SK-N-SH treated with all-trans-retinoic acid at 6 μM for 48 hours (cell line): ENCODE measurements around the gene ZSCAN30.

Source experiments
- ATAC-seq: fragments of 200-7000 bp; cut with Tn5 transposase; 3 replicates; pipeline ENCODE4 v1.9.1; 2020; ENCODE audit warnings: mild to moderate bottlenecking, moderate library complexity
- ARNTL ChIP-seq: fragments of 450-650 bp; formaldehyde crosslinking; IDR thresholded peaks from 2 replicates; pipeline ENCODE4 v1.5.0; 2020; ENCODE audit warnings: low read depth, mild to moderate bottlenecking, moderate library complexity, borderline replicate concordance
- BACH2 ChIP-seq: fragments of 250-450 bp; sonication (Bioruptor Pico); IDR thresholded peaks from 2 replicates; pipeline ENCODE4 v1.9.0; 2021; ENCODE audit warnings: mild to moderate bottlenecking, borderline replicate concordance
- ESRRG ChIP-seq: fragments of 250-450 bp; sonication (Bioruptor Pico); IDR thresholded peaks from 2 replicates; pipeline ENCODE4 v1.6.1; 2021; ENCODE audit warnings: mild to moderate bottlenecking
- GLIS3 ChIP-seq: fragments of 250-450 bp; sonication (Bioruptor Pico); IDR thresholded peaks from 2 replicates; pipeline ENCODE4 v1.5.0; 2020; ENCODE audit warnings: mild to moderate bottlenecking, moderate library complexity
- ISL1 ChIP-seq: fragments of 250-450 bp; sonication (Bioruptor Pico); IDR thresholded peaks from 2 replicates; pipeline ENCODE4 v2.1.2; 2022; ENCODE audit warnings: mild to moderate bottlenecking, moderate library complexity
- OSR1 ChIP-seq: fragments of 250-450 bp; sonication (Bioruptor Pico); IDR thresholded peaks from 2 replicates; pipeline ENCODE4 v1.8.0; 2022; ENCODE audit warnings: moderate library complexity, mild to moderate bottlenecking, inconsistent platforms
- PATZ1 ChIP-seq: fragments of 250-450 bp; sonication (Bioruptor Pico); IDR thresholded peaks from 2 replicates; pipeline ENCODE4 v1.8.0; 2020; ENCODE audit warnings: mild to moderate bottlenecking, moderate library complexity, borderline replicate concordance
- PPARA ChIP-seq: fragments of 250-450 bp; sonication (Bioruptor Pico); IDR thresholded peaks from 2 replicates; pipeline ENCODE4 v1.5.0; 2020; ENCODE audit warnings: mild to moderate bottlenecking, borderline replicate concordance
- RARB ChIP-seq: fragments of 250-450 bp; sonication (Bioruptor Pico); IDR thresholded peaks from 2 replicates; pipeline ENCODE4 v1.8.0; 2021; ENCODE audit warnings: mild to moderate bottlenecking, moderate library complexity
- SNAI2 ChIP-seq: fragments of 250-450 bp; sonication (Bioruptor Pico); IDR thresholded peaks from 2 replicates; pipeline ENCODE4 v1.5.0; 2020; ENCODE audit warnings: mild to moderate bottlenecking, moderate library complexity
- TCF4 ChIP-seq: fragments of 250-450 bp; sonication (Bioruptor Pico); IDR thresholded peaks from 2 replicates; pipeline ENCODE4 v1.8.0; 2021; ENCODE audit warnings: mild to moderate bottlenecking, moderate library complexity, borderline replicate concordance
- TOX ChIP-seq: fragments of 250-450 bp; sonication (Bioruptor Pico); IDR thresholded peaks from 2 replicates; pipeline ENCODE4 v1.8.0; 2021; ENCODE audit warnings: mild to moderate bottlenecking, moderate library complexity, borderline replicate concordance
- TSHZ2 ChIP-seq: fragments of 250-450 bp; sonication (Bioruptor Pico); IDR thresholded peaks from 2 replicates; pipeline ENCODE4 v1.5.0; 2020; ENCODE audit warnings: mild to moderate bottlenecking, moderate library complexity
- ZC3H10 ChIP-seq: fragments of 250-450 bp; sonication (Bioruptor Pico); IDR thresholded peaks from 2 replicates; pipeline ENCODE4 v1.5.1; 2021; ENCODE audit warnings: mild to moderate bottlenecking, moderate library complexity
- ZFP3 ChIP-seq: fragments of 250-450 bp; sonication (Bioruptor Pico); IDR thresholded peaks from 2 replicates; pipeline ENCODE4 v1.5.0; 2020; ENCODE audit warnings: mild to moderate bottlenecking, moderate library complexity
- ZFP30 ChIP-seq: fragments of 450-650 bp; formaldehyde crosslinking; IDR thresholded peaks from 2 replicates; pipeline ENCODE4 v1.5.0; 2022; ENCODE audit warnings: mild to moderate bottlenecking, moderate library complexity
- ZNF565 ChIP-seq: fragments of 450-650 bp; formaldehyde crosslinking; conservative IDR thresholded peaks from 2 replicates; pipeline ENCODE4 v1.5.0; 2020; ENCODE audit warnings: low read depth, mild to moderate bottlenecking, moderate library complexity
- ZNF70 ChIP-seq: fragments of 450-650 bp; formaldehyde crosslinking; IDR thresholded peaks from 2 replicates; pipeline ENCODE4 v1.5.0; 2020; ENCODE audit warnings: mild to moderate bottlenecking, moderate library complexity
- ZNF8 ChIP-seq: fragments of 450-650 bp; formaldehyde crosslinking; IDR thresholded peaks from 2 replicates; pipeline ENCODE4 v1.5.0; 2020; ENCODE audit warnings: mild to moderate bottlenecking, moderate library complexity
- TF ChIP-seq, protein P1 (sequence below): fragments of 250-450 bp; sonication (Bioruptor Pico); IDR thresholded peaks from 2 replicates; pipeline ENCODE4 v1.5.1; 2020; ENCODE audit warnings: low read depth, mild to moderate bottlenecking, moderate library complexity
- TF ChIP-seq, protein P2 (sequence below): fragments of 250-450 bp; sonication (Bioruptor Pico); IDR thresholded peaks from 2 replicates; pipeline ENCODE4 v1.5.1; 2021; ENCODE audit warnings: mild to moderate bottlenecking, moderate library complexity
- TF ChIP-seq, protein P3 (sequence below): fragments of 250-450 bp; sonication (Bioruptor Pico); IDR thresholded peaks from 2 replicates; pipeline ENCODE4 v1.8.0; 2021; ENCODE audit warnings: low read depth, mild to moderate bottlenecking, moderate library complexity, borderline replicate concordance

Gene ZSCAN30

GRCh38 chr18:35331367-35332087 is 41.5 kb upstream of the ZSCAN30 start:
- no peak for TF ChIP-seq ZFP3 (CRISPR knock-in tag)
- no peak for TF ChIP-seq GLIS3 (CRISPR knock-in tag)
- TF ChIP-seq, protein P1, sequence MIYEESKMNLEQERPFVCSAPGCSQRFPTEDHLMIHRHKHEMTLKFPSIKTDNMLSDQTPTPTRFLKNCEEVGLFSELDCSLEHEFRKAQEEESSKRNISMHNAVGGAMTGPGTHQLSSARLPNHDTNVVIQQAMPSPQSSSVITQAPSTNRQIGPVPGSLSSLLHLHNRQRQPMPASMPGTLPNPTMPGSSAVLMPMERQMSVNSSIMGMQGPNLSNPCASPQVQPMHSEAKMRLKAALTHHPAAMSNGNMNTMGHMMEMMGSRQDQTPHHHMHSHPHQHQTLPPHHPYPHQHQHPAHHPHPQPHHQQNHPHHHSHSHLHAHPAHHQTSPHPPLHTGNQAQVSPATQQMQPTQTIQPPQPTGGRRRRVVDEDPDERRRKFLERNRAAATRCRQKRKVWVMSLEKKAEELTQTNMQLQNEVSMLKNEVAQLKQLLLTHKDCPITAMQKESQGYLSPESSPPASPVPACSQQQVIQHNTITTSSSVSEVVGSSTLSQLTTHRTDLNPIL (CRISPR knock-in tag) = no peak
- no peak for TF ChIP-seq ARNTL
- TF ChIP-seq ESRRG (CRISPR knock-in tag) = no peak
- TF ChIP-seq RARB (CRISPR knock-in tag) = no peak
- no peak for TF ChIP-seq ZFP30 (CRISPR knock-in tag)
- no peak for TF ChIP-seq TCF4 (CRISPR knock-in tag)
- TF ChIP-seq ISL1 = no peak
- no peak for TF ChIP-seq ZNF70 (CRISPR knock-in tag)
- TF ChIP-seq TOX = no peak
- no peak for TF ChIP-seq OSR1 (CRISPR knock-in tag)
- TF ChIP-seq, protein P2, sequence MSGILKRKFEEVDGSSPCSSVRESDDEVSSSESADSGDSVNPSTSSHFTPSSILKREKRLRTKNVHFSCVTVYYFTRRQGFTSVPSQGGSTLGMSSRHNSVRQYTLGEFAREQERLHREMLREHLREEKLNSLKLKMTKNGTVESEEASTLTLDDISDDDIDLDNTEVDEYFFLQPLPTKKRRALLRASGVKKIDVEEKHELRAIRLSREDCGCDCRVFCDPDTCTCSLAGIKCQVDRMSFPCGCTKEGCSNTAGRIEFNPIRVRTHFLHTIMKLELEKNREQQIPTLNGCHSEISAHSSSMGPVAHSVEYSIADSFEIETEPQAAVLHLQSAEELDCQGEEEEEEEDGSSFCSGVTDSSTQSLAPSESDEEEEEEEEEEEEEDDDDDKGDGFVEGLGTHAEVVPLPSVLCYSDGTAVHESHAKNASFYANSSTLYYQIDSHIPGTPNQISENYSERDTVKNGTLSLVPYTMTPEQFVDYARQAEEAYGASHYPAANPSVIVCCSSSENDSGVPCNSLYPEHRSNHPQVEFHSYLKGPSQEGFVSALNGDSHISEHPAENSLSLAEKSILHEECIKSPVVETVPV (CRISPR knock-in tag) = no peak
- no peak for ATAC-seq

DNA sequence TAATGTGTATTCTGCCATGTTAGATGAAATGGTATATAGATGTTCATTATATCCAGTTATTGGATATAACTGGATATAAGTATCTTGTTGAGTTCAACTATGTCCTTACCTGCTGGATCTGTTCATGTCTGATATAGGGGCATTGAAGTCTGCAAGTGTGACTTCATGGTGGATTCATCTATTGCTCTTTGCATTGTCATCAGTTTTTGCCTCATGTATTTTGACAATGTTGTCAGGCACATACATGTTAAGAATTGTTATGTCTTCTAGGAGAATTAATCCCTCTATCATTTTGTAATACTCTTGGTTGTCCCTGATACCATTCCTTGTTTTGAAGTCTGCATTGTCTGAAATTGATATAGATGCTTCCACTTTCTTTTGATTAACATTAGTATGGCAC is 38.8 kb upstream of the ZSCAN30 start:
- TF ChIP-seq ZFP30 (CRISPR knock-in tag) = no peak
- TF ChIP-seq, protein P2 (CRISPR knock-in tag) = no peak
- TF ChIP-seq ZFP3 (CRISPR knock-in tag) = no peak
- TF ChIP-seq, protein P1 (CRISPR knock-in tag) = no peak
- no peak for TF ChIP-seq SNAI2 (CRISPR knock-in tag)
- no peak for TF ChIP-seq ZNF8 (CRISPR knock-in tag)
- TF ChIP-seq TOX = no peak
- TF ChIP-seq RARB (CRISPR knock-in tag) = no peak
- no peak for TF ChIP-seq ZNF70 (CRISPR knock-in tag)
- TF ChIP-seq BACH2 (CRISPR knock-in tag) = no peak
- TF ChIP-seq ARNTL = no peak
- no peak for TF ChIP-seq ZNF565
- TF ChIP-seq PPARA = no peak
- no peak for TF ChIP-seq ESRRG (CRISPR knock-in tag)
- no peak for TF ChIP-seq GLIS3 (CRISPR knock-in tag)
- no peak for TF ChIP-seq ZC3H10
- no peak for TF ChIP-seq TCF4 (CRISPR knock-in tag)
- no peak for TF ChIP-seq TSHZ2 (CRISPR knock-in tag)
- ATAC-seq = no peak

DNA sequence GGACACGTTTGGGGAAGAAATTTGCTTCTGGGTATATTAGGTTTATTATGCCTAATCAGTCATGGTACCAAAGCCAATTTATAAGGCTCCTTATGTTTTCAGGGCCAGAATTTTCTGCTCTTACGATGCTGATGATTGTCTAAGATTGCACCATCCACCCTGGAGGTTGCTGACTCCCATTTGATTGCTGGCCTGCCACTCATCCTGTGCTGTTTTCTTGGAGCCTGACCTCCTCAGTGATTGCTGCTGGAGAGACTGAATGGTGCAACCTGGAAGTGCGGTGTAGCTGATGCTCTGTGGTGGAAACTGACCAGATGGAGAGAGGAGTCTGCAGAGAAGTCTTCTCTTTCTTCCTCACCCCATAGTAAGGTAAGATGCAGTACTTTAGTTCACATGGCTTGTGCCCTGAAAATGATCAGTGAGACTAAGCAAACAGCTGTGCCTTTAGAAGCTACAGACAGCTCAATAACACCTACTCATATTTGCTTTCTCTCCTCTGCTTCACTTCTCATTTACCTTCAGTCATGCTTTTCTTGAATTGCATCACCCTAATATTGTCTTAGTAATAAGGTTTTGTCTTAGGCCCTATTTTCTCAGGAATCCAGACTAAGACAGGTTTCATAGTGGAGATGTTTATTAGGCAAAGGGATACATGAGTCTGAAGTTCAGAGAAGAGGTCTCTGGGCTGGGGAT is 36.8 kb upstream of the ZSCAN30 start:
- no peak for ATAC-seq
- TF ChIP-seq ISL1 (no peak), SNAI2 (CRISPR knock-in tag) (no peak), PATZ1 (no peak), ZNF8 (CRISPR knock-in tag) (no peak)
- TF ChIP-seq, protein P3, sequence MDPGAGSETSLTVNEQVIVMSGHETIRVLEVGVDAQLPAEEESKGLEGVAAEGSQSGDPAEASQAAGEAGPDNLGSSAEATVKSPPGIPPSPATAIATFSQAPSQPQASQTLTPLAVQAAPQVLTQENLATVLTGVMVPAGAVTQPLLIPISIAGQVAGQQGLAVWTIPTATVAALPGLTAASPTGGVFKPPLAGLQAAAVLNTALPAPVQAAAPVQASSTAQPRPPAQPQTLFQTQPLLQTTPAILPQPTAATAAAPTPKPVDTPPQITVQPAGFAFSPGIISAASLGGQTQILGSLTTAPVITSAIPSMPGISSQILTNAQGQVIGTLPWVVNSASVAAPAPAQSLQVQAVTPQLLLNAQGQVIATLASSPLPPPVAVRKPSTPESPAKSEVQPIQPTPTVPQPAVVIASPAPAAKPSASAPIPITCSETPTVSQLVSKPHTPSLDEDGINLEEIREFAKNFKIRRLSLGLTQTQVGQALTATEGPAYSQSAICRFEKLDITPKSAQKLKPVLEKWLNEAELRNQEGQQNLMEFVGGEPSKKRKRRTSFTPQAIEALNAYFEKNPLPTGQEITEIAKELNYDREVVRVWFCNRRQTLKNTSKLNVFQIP (CRISPR knock-in tag) = no peak
- TF ChIP-seq, protein P1 (CRISPR knock-in tag) = no peak
